Activated T-helper 17 cell treated with anti-CD3 and anti-CD28 coated beads, Interleukin-2, amount 50 U/mL, for 72 hours (primary cell): Measurements from ENCODE around the gene ITM2C. TPM values are rescaled to one million over a fixed set of nuclear protein-coding genes. Genes with fewer than 3 reads are reported as not detected.

Source experiments
- ATAC-seq: fragments of 150-1000 bp; cut with Tn5 transposase; replicated peaks from 2 replicates; pipeline ENCODE4 v1.10.0; 2021; ENCODE audit warnings: mild to moderate bottlenecking, moderate library complexity
- H3K27ac Mint-ChIP-seq: one replicate; pipeline ENCODE4 v1.8.0; 2022; ENCODE audit warnings: mixed read lengths
- H3K27me3 Mint-ChIP-seq: one replicate; pipeline ENCODE4 v1.8.0; 2022; ENCODE audit warnings: mixed read lengths
- H3K36me3 Mint-ChIP-seq: one replicate; pipeline ENCODE4 v1.8.0; 2022; ENCODE audit warnings: low read depth, mild to moderate bottlenecking, mixed read lengths
- H3K4me1 Mint-ChIP-seq: one replicate; pipeline ENCODE4 v1.8.0; 2022; ENCODE audit warnings: mixed read lengths
- H3K4me3 Mint-ChIP-seq: one replicate; pipeline ENCODE4 v1.8.0; 2022; ENCODE audit warnings: mild to moderate bottlenecking, mixed read lengths
- H3K9me3 Mint-ChIP-seq: one replicate; pipeline ENCODE4 v1.8.0; 2022; ENCODE audit warnings: mixed read lengths
- total RNA-seq, 2 donors: library from RNA; stranded (reverse); gene quantifications; one replicate each; pipeline ENCODE4 v1.2.3, GENCODE V29; 2022

Gene ITM2C
- total RNA-seq, 2 donors from 2014 or later: 28.7 to 45.0 TPM

DNA sequence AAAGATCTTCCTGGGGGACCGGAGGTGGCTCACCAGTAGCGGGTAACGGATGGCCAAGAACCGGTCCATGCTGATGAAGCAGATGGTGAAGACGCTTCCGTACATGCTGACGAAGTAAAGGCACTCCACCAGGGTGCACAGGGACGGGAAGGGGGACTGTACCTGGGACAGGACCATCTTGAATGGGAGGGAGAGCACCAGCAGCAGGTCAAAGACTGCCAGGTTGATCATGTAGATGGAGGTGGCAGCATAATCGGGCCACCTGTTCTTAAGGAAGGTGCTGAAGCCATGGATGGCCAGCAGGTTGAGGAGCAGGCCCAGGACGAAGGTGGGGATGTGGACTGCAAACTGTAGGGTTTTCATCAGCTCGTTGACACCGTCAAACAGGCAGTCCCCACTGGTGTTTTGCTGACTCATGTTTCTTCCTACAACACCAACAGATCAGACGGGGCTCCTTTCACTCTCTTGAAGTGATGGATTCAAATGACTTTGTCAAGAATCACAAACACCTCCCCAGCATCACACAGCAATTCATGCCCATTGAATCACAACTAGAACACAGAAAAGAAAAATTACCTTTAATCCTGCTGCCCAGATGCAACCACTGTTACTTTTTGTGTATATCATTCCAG lies 45.9 kb downstream of the ITM2C start:
- peaks cover 4% of the 10 kb centered on the region for H3K27me3 Mint-ChIP-seq
- ATAC-seq: peak; percentile 14
- peaks cover 37% of the 10 kb centered on the region for H3K4me1 Mint-ChIP-seq
- H3K4me3 Mint-ChIP-seq: peak overlapping the region; percentile 69
- peaks cover 59% of the 10 kb centered on the region for H3K36me3 Mint-ChIP-seq
- no peaks in the 10 kb centered on the region for H3K9me3 Mint-ChIP-seq
- H3K27ac Mint-ChIP-seq: peak overlapping the region; percentile 19

DNA sequence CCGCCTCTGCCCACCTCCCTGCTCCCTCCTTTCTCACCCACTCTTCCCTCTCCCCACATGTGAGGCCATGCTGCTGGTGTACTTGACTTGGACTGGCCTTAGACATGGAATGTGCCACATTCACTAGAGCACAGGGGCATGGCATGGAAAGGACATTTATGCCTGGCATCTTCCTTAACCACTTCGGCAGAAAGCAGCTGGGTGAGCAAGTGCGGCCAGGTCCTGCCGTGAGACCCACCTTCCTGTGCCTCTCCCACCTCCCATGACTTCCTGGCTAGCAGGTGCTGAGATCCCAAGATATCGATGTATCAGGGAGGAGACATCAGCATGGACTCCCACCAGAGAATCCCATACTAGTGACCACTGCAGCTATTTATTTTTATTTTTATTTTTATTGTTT lies 47.3 kb downstream of the ITM2C start:
- Mint-ChIP-seq H3K4me1 (peaks cover 28% of the 10 kb centered on the region), H3K27ac (no peak overlapping the region), H3K4me3 (no peak overlapping the region), H3K36me3 (peaks cover 45% of the 10 kb centered on the region), H3K27me3 (peaks cover 4% of the 10 kb centered on the region), H3K9me3 (no peaks in the 10 kb centered on the region)
- no peak for ATAC-seq

DNA sequence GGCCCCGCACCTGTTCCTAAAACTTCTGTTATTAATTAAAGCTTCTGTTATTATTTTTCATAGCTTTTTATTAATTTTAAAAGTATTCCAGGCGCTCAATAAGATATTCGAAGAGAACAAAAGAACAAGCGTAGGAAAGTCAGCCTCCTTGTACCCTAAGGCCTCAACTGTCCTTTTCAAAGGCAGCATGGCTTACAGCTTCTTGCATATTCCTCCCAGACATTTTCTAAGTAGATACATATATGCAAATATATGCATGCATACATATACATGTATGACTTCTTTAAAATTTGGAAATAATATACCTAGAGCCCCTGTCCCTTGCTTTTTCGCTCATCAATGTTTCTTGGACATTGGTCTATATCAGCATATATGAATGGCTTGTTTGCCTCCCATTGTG lies 48.0 kb downstream of the ITM2C start:
- peaks cover 38% of the 10 kb centered on the region for H3K36me3 Mint-ChIP-seq
- H3K27ac Mint-ChIP-seq: no peak overlapping the region
- H3K4me3 Mint-ChIP-seq: no peak overlapping the region
- no peak for ATAC-seq
- H3K27me3 Mint-ChIP-seq: peaks cover 4% of the 10 kb centered on the region
- no peaks in the 10 kb centered on the region for H3K9me3 Mint-ChIP-seq
- peaks cover 28% of the 10 kb centered on the region for H3K4me1 Mint-ChIP-seq

DNA sequence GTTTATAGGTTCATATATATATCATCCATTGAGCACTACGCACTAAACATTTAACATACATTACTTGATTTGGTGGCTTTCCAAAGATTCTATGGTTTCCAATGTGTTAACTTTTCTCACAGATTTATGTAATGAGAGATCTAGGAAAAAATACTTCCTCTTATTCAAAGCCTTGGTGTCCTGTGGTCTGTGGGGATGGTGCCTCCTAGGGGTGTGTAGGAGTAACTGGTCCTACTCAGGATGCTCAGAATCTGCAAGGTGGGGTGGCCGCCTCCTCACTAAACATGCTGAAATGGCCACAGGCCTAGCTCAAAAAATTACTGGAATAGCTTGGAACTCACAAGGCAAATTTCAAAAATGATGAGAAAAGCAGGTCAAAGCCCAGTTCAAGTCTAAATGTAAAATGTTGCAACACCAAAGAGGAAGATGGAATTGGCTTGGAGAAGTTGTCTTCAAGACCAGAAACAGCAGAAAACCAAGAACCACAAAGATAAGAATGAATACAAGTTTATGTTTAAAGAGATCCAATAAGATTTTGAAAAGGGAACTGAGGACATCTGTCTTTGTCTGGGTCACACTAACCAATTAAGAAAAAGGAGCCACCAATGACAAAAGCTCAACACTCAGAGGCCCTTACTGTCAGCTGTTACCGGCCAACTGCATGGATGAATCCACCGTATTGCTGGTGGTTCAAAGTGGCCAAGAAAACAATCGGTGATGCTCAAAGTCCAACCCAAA lies 48.8 kb downstream of the ITM2C start:
- no peak for ATAC-seq
- Mint-ChIP-seq H3K36me3 (peaks cover 30% of the 10 kb centered on the region), H3K27ac (no peak overlapping the region), H3K4me1 (peaks cover 29% of the 10 kb centered on the region), H3K4me3 (no peak overlapping the region), H3K27me3 (peaks cover 4% of the 10 kb centered on the region), H3K9me3 (no peaks in the 10 kb centered on the region)

DNA sequence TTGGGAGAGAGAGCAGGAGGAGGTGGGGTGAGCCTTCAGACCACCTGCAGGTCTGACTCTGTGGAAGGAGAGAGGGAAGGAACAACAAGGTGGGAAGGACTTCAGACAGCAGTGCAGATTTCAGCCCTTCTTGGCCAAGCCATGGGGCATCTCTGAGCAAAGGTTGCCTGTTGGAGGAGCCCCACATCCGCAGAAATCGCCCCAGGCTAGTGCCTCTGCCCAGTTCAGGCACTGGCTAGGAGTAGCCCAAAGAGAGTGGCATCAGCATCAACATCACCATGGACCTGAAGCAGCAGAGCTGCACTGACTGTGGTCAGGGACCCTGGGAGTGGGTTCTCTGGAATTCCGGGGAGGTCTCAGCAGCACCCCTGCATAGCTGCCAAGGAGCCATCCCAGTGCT lies 50.1 kb downstream of the ITM2C start:
- no peak for ATAC-seq
- H3K4me3 Mint-ChIP-seq: no peak overlapping the region
- peaks cover 16% of the 10 kb centered on the region for H3K36me3 Mint-ChIP-seq

DNA sequence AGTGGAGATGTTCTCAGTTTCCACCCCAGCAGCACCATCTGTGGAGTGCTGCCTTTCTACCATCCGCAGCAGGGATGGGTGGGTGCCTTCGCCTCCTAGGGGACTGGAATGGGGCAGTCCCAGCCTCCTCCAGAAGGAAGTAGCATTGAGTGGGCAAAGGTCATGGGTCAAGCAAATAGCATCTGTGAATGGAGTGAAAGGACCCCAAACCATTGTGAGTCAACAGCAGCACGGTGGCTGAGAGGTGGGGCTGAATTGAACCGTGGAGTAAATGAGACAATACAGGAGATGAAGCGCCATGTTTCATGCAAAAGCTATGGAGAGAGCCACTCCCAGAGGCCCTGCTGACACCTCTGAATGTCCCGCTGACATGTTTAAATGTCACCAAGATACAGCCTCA lies 50.6 kb downstream of the ITM2C start:
- H3K27ac Mint-ChIP-seq: no peak overlapping the region

More for the DNA sequence above, 50.1 kb downstream of the ITM2C start:
- no peak overlapping the region for H3K27ac Mint-ChIP-seq
- peaks cover 25% of the 10 kb centered on the region for H3K4me1 Mint-ChIP-seq
- no peaks in the 10 kb centered on the region for H3K9me3 Mint-ChIP-seq
- peaks cover 4% of the 10 kb centered on the region for H3K27me3 Mint-ChIP-seq

DNA sequence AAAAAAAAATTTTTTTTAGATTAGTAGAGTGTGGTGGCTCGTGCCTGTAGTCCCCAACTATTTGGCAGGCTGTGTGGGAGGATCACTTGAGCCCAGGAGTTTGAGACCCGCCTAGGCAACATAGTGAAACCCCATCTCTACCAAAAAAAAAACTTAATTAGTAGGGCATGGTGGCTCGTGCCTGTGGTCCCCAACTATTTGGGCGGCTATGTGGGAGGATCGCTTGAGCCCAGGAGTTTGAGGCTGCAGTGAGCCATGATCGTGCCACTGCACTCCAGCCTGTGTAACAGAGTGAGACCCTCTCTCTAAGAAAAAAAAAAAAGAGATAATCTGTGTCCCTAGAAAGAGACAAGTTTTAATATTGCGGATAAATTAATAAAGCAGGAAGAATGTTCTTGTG lies 51.5 kb downstream of the ITM2C start:
- no peaks in the 10 kb centered on the region for H3K9me3 Mint-ChIP-seq
- H3K27ac Mint-ChIP-seq: no peak overlapping the region
- peaks cover 3% of the 10 kb centered on the region for H3K36me3 Mint-ChIP-seq
- peaks cover 4% of the 10 kb centered on the region for H3K27me3 Mint-ChIP-seq
- ATAC-seq: no peak
- peaks cover 24% of the 10 kb centered on the region for H3K4me1 Mint-ChIP-seq
- peak overlapping the region; percentile 46 for H3K4me3 Mint-ChIP-seq

More for the DNA sequence above, 50.6 kb downstream of the ITM2C start:
- Mint-ChIP-seq H3K27me3 (peaks cover 4% of the 10 kb centered on the region), H3K4me1 (peaks cover 29% of the 10 kb centered on the region), H3K9me3 (no peaks in the 10 kb centered on the region), H3K36me3 (peaks cover 12% of the 10 kb centered on the region), H3K4me3 (peak overlapping the region; percentile 46)
- no peak for ATAC-seq

DNA sequence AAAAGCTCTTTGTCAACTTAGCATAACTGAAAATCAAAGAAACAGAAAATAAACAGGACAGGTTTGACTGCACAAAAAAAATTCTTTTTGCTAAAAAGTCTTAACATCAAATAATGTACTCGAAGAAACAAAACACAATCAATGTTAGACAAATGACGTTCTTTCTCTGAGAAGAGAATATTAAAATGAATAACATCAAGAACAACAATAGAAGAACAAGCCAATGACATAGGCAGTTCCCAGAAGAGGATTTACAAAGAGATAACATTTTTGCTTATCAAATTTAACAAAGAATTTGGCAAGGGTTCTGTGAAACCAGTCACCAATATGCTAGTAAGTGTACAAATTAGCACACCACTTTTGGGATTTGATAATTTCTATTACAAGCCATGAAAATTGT lies 54.5 kb downstream of the ITM2C start:
- Mint-ChIP-seq H3K4me3 (peak overlapping the region; percentile 66), H3K4me1 (peaks cover 34% of the 10 kb centered on the region)
- ATAC-seq: peak; percentile 35

DNA sequence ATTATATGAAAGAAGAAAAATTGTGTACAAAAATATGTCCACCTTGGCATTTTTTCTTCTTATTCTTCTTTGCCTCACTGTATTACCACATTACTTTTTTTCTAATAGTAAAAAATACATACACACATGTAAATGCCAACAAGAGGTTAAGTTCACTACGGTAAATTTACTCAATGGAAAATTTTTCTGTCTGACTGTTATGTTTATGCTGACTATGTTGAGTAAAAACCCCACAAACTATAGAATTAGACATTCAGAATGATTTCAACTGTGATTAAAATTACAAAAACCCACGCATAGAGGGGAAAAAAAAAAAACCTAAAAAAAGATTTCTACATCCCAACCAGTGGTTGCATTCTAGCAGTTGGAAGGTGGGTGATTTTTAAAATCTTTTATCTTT lies 54.9 kb downstream of the ITM2C start:
- H3K4me1 Mint-ChIP-seq: peaks cover 36% of the 10 kb centered on the region
- H3K9me3 Mint-ChIP-seq: no peaks in the 10 kb centered on the region
- peak overlapping the region; percentile 86 for H3K27ac Mint-ChIP-seq
- peaks cover 14% of the 10 kb centered on the region for H3K36me3 Mint-ChIP-seq
- peak overlapping the region; percentile 66 for H3K4me3 Mint-ChIP-seq
- H3K27me3 Mint-ChIP-seq: peaks cover 2% of the 10 kb centered on the region
- ATAC-seq: peak; percentile 38

More for the DNA sequence above, 54.5 kb downstream of the ITM2C start:
- H3K27me3 Mint-ChIP-seq: peaks cover 4% of the 10 kb centered on the region
- H3K27ac Mint-ChIP-seq: peak overlapping the region; percentile 86
- H3K36me3 Mint-ChIP-seq: peaks cover 10% of the 10 kb centered on the region
- H3K9me3 Mint-ChIP-seq: no peaks in the 10 kb centered on the region

DNA sequence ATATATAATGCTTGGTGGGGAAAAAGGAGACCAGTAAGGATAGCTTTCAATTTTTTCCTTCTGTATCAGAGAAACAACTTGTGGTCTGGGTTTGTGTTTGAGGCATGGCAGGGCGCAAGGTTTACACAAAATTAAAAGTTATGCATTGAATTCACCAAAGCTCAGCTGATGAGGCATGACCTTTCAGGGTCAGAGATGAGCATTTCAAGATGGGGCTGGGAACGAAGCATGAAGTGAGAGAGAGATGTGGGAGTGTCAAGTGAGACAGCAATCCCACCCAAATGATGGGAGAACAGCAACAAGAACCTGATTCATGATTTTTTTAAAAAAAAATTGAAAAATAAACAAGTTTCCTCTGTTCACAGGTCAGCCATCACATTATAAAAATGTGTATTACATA lies 55.4 kb downstream of the ITM2C start:
- no peak for ATAC-seq
- Mint-ChIP-seq H3K4me3 (peak overlapping the region; percentile 66), H3K4me1 (peaks cover 40% of the 10 kb centered on the region), H3K36me3 (peaks cover 17% of the 10 kb centered on the region), H3K9me3 (no peaks in the 10 kb centered on the region), H3K27ac (peak overlapping the region; percentile 86), H3K27me3 (no peaks in the 10 kb centered on the region)

DNA sequence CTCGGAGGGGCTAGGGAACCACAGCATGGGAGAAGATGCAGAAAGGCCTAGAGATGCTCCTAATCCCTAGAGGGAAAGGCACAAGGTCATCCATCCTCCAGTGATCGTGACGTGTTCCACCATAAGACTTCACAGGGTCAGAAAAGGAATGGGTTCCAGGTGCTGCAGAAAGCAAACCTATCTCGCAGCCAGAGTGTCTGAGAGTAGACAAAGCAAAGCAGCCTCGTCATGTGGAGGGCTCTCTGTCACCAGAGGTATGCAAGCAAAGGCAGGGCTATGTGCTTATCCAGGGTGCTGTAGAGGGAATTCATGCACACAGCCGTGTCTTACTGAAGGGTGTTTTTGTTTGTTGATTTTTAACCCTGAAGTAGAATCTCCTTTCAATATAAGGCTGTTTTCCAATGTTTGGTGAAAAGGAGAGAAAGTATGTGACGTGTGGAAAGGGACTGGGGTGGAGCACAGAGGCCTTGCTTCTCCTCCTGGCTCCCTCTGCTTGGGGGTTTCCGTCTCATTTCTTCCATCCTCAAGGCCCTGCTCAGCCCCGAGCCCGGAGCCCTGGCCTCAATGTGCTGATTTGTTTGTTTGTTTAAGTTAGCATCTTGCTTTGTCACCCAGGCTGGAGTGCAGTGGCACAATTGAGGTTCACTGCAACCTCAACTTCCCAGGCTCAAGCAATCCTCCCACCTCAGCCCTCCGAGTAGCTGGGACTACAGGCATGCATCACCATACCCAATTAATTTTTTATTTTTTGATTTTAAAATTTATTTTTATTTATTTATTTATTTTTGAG lies 57.3 kb downstream of the ITM2C start:
- no peak for ATAC-seq
- no peaks in the 10 kb centered on the region for H3K27me3 Mint-ChIP-seq
- H3K36me3 Mint-ChIP-seq: peaks cover 17% of the 10 kb centered on the region
- H3K9me3 Mint-ChIP-seq: no peaks in the 10 kb centered on the region
- peaks cover 44% of the 10 kb centered on the region for H3K4me1 Mint-ChIP-seq
- no peak overlapping the region for H3K27ac Mint-ChIP-seq
- H3K4me3 Mint-ChIP-seq: peak overlapping the region; percentile 66

DNA sequence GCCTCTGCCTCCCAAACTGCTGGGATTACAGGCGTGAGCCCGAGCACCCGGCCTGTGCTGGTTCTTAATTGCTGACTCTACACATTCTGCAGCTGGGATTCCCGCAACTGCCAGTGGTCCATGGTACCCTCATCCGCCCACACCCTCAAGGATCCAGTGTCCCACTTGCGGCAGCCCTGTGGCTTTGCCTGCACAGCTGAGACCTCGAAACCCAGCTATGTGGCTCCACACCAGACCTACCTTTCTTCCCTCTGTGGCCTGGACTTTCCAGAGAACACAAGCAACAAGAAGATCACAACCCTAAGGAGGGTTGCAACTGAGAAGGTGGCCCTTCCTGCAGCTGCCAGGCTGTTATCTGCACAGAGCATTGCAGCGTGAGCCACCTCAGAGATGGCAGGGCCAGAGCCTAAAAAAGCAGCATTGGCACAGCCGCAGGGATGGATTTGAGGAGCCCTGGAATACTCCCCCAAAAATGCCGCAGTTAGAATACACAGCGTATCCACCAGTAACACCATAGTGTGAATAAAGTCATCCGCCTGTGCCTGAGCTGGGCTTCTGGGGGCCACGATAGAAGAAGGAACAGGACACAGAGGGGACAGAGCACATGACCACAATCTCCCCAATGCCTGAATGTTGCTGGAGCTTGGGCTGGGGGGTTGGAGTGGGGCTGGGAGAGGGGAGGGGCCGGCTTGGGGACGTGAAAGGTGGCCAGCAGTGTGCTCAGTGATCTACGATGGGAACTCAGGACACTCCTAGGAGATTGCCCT lies 58.4 kb downstream of the ITM2C start:
- peaks cover 44% of the 10 kb centered on the region for H3K4me1 Mint-ChIP-seq
- ATAC-seq: no peak
- H3K36me3 Mint-ChIP-seq: peaks cover 17% of the 10 kb centered on the region
- no peaks in the 10 kb centered on the region for H3K27me3 Mint-ChIP-seq
- peak overlapping the region; percentile 81 for H3K4me3 Mint-ChIP-seq
- no peaks in the 10 kb centered on the region for H3K9me3 Mint-ChIP-seq
- peak overlapping the region; percentile 94 for H3K27ac Mint-ChIP-seq

DNA sequence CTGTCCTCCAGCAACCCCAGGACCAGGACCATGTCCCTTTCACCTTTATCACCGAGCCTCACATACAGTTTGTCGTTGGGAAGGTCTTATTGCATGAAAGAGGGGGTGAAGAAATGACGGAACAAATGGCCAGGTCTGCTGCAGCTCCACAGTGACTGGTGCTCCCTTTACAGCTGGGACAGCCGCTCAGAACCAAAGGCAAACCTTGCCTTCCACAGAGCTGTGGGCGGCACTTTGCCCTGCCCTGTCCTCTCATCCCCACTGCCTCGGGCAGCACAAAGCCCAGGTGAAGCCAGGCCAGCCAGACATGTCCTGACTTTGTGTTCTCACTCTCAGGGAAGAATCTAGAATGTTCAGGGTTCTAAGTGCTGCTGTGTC lies 59.3 kb downstream of the ITM2C start:
- Mint-ChIP-seq H3K27ac (peak overlapping the region; percentile 94), H3K4me1 (peaks cover 42% of the 10 kb centered on the region), H3K27me3 (no peaks in the 10 kb centered on the region), H3K4me3 (peak overlapping the region; percentile 81), H3K36me3 (peaks cover 17% of the 10 kb centered on the region), H3K9me3 (no peaks in the 10 kb centered on the region)
- ATAC-seq: peak; percentile 1
